GM18868 (cell line): ENCODE data around the gene COQ2.

Experiments
- ATAC-seq: cut with Tn5 transposase; IDR thresholded peaks from one replicate; pipeline ENCODE4 v1.9.1; 2021; ENCODE audit warnings: mild to moderate bottlenecking, moderate library complexity; ENCODE audit not compliant: unreplicated experiment

COQ2 gene

DNA sequence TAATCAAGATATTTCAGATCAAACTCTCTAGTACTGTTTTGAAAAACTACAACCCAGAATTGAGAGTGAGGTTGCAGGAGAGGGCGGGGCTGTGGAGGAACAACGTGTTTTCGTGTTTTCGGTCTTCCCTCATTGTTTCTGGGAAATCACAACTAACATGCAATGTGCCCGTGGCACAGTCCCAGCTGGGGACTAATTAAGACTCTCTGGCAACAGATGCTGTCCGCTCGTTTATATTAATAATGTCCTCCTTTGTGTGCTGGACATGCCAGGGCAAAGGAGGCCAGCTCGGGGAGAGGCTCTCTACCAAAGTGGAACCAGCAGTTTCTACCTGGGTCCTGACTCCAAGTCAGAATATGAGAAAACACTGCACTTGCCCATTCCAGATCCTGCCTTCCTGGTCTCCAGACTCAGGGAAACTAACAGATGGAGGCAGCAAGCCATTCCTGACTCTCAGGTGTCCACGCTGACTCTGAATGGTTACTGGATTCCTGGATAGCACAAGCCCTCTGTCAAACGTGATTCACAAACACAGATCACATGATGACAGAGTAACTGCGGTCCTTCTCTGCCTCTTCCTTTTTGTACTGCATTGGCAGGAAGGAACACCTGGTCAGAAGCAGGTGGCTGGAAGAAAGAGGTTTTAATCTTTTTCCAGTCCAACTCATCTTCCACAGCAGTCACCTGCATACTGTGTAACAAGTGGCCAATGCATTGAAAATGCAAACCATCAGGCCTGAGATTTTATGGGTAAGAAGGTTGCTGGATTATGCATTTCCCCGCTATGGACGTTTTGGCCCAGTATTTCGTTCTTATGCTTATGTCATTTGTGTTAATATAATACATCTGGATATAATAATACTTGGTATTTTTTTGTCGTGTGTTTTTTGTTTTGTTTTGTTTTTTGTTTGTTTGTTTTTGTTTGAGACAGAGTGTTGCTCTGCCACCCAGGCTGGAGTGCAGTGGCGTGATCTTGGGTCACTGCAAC, 65.0 kb downstream of the COQ2 start:
- no peak for ATAC-seq

DNA sequence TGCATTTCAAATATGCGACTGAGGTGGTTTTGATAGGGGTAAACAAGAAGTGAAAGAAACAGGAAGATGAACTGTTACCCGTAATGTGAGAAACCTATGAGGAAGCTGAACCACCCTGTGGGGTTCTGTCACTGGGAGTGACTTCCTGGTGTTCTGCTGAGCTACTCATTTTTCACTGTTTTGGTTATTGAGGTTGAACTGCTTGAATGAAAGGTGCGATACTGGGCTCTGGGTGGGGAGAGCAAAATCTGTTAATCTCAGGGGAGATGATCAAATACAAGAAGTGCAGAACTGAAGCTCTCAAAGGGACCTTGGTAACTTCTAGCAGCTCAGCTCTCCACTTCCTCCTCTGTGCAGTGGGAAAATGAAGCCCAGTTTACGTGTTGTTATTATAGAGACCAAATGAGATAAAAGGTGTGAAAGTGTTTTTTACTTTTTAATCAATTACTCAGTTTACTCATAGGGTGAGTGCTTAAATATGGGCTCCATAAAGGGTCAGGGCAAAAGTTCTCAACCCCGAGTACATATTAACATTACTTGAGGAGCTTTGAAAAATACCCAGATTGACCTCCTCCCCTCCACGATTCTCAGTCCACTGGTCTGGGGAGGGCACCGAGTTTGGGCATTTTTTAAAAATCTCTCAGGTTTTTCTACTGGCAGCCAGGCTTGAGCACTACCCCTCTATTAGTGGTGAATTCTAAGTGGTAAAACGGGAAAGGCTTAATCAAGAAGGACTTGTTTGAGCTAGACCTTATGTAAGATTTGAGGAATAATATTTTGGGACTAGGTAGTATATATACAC, 66.7 kb downstream of the COQ2 start:
- ATAC-seq, result peak; percentile 85

DNA sequence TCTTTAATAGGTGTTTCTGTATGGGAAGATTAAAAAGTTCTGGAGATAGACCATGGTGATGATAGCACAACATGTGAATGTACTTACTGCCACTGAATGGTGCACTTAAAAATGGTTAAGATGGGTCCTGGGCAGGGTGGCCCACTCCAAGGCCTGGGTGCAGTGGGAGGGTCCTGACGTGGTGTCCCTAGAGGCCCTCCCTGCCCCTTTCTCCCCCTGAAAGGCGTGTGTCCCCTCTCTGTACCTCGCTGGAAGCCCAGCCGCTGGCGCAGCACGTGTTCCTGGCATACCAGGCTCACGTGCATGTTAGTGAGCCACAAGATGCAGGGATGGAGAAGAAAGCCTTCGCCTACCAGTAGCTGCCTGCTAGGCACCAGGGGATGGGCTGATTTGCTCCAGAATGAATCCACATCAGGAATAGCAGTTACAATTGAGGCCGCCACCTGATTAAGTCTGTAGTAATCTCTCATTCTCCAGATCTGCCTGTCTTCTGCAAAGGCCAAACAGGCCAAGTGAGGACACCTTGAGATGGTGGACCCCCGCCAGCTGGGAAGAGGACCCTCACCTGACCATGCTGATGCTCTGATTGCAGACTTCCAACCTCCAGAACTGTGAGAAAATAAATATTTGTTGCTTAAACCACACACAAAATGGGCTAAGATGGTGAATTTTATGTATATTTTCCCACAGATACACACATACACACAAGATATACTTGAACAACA, 67.5 kb downstream of the COQ2 start:
- ATAC-seq, result no peak

- ATAC-seq, result no peak
Measured at GRCh38 chr4:83214079-83214478, 70.5 kb downstream of the COQ2 start.
